Smooth muscle cell of the brain vasculature (primary cell): ENCODE data around the gene WBP1L.
"Not testable (repeated sequence)": the region's sequence is repeated elsewhere in the genome, so short reads cannot be mapped to it uniquely, and the experiment has no call there.

Source experiments
- DNase-seq: peaks from one replicate; pipeline ENCODE4 v3.0.0-alpha.2; 2012; ENCODE audit warnings: low read depth, low spot score

The WBP1L gene

DNA sequence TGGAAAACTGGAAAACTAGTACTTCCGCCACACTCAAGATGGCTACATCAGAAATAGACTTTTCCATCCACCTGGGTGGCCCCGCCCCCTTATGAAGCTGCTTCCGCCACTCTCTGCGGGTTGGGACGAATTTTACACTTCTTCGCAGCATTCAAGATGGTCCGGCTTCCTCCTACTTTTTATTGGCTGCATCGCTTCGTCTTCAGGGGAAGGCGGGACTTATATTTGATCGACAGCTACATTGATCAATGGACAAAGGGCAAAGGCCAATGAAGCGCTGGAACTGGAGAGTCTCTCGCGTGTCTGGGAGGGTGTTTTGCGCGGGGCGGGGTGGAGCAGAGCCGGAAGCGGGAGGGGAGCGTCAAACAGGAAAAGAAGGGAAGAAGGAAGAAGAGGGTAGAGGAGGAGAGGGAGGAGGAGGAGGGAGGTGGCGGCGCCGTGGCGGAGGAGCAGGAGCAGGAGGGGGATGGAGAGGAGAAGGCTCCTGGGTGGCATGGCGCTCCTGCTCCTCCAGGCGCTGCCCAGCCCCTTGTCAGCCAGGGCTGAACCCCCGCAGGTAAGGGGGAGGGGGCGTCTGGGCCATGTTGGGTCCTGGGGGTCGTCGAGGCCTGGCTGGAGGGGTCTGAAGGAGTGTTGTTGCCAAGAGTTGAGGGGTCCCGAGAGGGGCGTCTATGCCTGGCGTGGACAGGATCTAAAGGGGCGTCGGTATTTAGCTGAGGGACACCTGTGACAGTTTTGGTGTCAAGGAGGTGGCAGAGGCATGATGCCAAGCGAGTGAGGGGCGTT, at the start of gene WBP1L:
Gene WBP1L, plus strand, starts transcription at position 361 of the 786 bp plus-strand sequence. Its CDS starts 106 bp downstream, at position 467.
- DNase-seq, result peak; percentile 98

DNA sequence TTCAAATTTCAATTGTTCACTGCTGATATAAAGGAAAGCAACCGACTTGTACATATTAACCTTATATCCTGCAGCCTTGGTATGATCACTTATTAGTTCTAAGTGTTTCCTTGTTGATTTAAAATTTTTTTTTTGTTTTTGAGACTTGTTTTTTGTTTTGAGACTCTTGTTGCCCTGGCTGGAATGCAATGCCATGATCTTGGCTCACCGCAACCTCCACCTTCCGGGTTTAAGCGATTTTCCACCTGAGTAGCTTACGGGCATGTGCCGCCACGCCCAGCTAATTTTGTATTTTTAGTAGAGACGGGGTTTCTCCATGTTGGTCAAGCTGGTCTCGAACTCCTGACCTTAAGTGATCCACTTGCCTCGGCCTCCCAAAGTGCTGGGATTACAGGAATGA, 48.3 kb upstream of the WBP1L start:
- DNase-seq, result not testable (repeated sequence)

DNA sequence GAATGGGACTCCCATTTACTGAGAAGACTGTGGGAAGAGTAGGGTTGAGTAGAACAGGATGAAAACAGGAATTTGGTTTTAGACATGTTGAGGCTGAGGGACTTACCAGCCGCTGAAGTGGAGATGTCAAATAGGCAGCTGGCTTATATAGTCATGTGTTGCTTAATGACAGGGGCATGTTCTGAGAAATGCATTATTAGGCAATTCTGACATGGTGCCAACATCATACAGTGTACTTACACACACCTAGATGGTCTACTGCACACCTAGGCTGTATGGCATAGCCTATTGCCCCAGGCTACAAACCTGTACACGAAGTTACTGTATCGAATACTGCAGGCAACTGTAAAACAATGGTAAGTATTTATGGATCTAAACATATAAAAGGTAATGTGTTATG, 47.0 kb upstream of the WBP1L start:
- DNase-seq, result no peak

DNA sequence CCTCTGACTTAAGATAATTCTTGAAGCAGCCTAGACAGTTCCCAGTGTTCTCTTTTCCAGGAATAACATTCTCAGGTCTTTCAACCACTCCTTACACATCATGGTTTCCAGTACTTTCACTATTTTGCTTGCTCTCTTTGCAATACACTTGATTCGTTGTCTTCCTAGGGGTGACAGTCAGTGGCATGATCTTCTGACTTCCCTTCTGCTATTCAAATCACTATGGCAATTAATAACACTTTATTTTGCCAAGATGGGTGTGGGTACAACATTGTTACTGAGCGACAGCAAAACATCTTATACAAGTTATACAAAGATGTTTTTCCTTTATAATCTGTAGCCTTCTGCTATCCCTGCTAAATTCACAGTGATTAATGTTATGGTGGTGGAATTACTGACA, 44.9 kb upstream of the WBP1L start:
- DNase-seq, result no peak

DNA sequence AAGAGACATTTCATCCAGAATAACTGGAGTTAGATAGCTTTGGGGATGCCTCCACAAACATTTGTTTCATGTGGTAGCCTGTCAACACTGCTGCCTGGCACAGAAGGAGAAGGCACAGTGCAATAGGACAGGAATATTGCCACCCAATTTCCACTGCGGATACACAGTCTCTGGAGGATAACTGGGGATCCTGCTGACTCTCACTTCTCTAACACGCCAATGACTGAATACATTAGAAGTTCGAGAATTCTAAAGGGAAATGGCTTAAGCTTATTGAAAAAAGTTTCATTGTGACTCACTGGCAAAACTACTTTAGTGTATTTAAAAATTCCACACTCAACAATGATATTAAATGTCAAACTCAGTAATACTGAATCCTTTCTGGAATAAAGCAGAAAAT, 42.5 kb upstream of the WBP1L start:
- DNase-seq, result no peak

DNA sequence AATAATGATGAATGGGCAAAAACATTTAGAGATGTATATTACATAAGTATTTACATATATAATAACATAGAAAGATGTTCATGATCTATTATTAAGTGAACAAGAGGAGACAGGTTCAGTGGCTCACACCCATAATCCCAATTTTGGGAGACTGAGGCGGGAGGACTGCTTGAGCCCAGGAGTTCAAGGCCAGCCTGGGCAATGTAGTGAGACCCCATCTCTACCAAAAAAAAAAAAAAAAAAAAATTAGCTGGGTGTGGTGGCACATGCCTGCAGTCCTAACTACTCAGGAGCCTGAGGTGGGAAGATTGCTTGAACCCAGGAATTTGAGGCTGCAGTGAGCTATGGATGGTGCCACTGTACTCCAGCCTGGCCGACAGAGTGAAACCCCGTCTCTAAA, 42.0 kb upstream of the WBP1L start:
- no peak for DNase-seq

DNA sequence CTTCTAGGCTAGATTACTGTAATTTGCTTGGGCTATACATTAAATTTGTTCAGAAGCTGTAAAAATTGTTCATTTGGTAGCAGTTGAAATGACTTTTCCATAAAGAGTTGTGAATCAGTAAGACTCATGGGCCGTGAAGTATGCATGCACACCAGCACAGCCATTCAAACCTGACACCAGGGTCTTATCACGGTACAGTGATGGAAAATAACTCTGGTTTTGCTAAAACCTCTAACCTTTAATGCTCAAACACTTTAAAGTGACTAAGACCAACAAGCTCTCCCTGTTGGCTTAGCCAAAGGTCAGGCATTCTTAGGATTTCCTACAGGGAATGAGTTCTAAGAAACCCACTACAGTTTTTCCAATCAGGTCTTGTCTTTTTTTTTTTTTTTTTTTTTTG, 41.0 kb upstream of the WBP1L start:
- DNase-seq, result no peak

DNA sequence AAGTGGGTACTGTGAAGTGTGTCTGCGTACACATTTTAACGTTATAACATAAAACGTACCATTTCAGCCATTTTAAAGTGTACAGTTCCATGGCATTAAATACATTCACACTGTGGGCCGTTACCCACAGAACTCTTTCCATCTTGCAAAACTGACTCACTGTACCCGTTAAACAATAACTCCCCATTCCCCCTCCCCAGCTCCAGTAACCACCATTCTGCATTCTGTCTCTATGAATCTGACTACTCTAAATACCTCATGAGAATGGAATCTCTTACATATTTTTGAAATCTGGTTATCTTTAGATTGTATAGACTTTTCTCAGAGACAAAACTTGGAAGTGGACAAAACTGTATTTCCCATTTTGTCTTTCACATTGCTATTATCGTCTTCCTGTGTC, 38.8 kb upstream of the WBP1L start:
- no peak for DNase-seq

DNA sequence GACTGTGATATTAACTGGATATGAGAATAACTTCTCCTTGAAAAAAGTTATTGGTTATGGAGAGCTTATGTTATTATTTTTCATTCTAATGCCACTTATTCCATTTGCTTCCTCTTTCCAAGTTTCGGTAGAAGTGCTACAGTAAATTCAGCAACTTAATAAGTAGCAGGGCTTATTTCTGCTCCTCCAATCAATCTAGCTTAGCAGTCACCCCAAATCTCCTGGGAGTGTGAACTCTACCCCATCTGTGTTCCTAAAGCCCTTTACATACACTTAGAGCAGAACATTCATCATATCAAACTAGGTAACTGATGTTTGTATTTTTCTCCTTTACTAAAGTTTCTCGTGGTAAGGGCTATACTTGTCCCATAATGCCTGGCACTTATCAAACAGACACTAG, 38.2 kb upstream of the WBP1L start:
- DNase-seq, result no peak

DNA sequence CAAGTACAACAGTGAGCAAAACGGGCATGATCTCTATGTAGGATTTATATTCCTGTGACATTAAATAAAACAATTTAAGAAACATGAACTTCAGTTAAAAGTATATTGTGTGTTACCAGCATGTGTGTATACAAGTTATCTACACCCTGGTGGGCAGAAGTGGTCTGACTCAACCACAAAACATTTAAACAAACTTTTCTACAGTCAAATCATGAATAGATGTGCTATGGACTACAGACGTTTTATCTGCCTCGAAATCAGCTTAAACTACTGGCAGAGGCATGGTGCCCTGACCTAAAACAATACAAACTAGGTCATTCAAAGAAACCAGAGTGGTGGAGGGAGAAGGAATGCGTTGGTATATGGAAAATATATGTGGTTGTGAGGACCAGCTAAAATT, 33.1 kb upstream of the WBP1L start:
- DNase-seq, result peak; percentile 54

DNA sequence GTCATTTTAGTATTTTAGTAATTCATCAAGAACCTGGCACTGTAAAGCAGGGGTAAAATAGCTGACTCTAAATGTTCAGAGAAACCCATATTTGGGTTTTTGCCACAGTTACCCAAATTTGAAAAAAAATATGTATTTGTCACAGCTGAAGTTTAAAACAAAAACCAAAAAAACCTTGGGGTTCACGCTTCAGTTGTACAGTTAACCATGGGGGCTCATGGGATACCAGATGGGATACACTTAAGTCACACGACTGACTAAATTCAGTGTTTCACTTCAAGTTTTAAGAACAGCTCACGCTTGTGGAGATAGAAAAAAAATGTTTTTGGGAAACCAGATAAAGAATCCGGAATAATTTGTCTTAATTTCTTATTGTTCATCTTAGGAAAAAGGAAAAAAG, 31.7 kb upstream of the WBP1L start:
- no peak for DNase-seq

DNA sequence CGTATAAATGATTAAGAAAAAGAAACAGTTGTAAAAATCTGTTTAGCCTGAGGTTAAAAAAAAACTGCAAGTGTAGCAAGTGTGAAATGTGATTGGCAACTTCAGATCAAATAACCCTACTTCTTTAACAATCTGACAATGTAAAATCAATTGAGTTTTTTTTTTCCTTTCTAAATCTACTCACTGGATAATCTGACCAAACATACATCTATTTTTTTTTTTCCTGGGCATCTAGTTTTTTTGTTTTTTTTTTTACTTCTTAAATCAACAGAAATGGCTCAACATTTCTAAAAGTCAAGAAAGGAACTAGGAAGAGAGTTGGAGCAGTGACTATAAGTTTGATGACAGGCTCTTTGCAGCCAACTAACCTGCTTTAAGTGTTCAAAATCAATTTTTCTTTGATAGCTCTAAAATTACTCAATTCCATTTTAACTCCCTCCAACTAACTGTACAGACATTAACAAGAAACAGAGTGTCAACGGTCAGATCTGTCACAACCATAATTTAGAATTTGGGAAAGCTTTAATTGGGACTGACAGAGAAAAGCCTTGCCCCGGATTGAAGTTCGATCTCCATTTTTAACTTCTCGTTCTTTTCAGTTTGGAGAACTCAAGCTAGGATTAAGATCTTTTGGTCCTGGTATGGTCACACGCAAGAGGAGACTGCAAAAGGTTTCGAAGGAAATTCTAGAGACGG, 30.8 kb upstream of the WBP1L start:
- no peak for DNase-seq

DNA sequence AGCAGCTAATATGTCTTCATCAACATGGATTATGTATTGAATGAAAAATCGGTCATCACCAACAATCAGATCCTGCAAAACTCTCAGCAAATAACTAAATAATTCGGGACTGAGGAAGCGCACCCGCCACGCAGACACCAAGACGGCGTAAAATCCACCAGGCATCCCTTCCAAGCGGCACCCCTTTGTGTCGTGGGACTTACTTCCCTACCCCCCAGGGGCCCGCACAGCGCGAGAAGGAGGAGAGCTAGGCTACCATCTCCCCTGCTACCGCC, 30.3 kb upstream of the WBP1L start:
- peak; percentile 7 for DNase-seq

DNA sequence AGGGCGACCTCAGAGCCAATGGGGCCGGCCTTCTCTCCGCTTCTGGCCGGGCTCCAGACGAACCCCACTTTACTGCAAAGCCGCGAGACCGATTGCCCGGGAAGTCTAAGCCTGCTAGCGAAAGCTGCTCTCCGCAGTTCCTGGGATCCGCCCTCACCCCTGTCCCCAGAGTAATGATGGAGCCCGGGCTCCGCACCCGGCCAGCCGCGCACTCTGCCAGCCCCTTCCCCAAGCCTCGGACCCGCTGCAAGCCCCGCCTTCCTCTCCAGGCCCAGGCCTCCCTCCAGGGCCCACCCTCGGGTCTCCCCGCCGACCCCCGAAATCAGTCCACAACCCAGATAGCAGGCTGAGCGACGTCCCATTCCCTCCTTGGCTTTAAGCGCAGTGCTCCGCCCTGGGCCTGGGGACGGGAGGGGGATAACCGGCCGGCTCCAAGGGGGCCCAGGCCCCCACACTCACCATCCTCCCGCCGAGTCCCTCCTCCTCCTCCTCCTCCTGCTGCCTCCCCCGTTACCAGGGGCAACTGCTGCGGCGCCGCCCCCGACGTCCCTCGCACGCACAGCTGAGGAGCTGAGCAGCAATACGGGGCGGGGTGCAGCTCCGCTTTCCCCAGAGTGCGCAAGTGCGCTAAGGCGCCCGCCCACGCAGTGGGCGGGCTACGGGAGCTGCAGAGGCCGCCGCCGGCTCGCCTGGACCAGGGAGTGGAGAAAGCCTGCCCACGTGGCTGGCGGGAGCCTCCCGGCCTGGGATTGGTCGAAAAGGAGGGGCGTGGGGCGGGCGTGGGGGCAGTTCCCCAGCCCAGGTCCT, 29.7 kb upstream of the WBP1L start, which contains the start of gene ARL3:
Gene ARL3, minus strand, starts transcription at position 584 of the 807 bp plus-strand sequence. Its CDS starts 122 bp downstream, at position 462.
- DNase-seq, result peak; percentile 95

DNA sequence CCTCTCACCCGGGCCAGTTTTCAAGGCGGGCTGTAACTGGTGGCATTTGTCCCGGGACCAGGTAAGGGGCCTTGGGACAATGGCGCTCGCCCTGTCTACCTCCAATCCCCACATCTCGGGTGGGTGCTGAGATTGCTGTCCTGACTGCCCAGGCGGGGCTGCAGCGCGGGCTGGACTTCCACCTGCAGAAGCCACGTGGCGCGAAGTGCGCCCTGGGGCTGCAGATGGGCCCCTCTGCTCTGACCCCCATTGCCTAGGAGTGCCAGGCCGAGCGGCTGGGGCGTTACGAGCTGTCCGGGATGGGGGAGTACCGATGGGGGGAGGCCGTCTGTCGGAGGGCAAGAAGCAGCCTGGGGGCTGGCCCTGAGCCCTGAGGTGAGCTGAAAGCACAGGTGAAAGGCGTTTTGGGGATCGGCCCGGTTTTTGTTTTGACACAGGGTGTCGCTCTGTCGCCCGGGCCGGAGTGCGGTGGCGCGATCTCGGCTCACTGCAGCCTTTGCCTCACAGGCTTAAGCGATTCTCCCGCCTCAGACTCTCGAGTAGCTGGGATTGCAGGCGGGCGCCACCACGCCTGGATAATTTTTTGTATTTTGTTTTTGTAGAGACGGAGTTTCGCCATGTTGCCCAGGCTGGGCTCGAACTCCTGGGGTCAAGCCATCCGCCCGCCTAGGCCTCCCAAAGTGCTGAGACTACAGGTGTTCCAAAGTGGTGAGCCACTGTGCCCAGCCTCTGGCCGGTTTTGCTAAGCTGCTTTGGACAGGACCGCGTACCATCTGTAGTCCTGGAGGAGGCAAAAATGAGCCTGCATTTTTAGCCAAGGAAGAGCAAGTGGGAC, 28.9 kb upstream of the WBP1L start, which contains the start of gene SFXN2:
Gene SFXN2, plus strand, starts transcription at position 16 of the 835 bp plus-strand sequence. CDS start 12,001 bp downstream, outside the sequence.
- no peak for DNase-seq

DNA sequence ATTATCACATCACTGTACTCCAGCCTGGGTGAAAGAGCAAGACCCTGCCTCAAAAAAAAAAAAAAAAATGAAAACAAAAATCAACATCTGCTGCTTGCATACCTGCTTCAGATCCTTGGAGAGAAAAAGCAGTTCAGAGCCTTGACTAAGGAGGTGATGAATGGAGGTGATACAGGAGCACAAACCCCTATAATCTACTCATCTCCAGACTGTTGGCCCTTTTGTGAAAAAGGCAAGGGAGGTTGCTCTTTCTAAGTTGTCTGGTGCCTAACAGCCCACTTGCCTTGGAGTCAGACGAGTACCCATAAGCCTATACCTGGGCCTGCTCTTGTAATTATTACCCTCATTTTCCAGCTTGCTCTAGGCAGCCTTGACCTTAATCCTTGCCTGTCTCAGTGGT, 27.9 kb upstream of the WBP1L start:
- DNase-seq, result no peak

DNA sequence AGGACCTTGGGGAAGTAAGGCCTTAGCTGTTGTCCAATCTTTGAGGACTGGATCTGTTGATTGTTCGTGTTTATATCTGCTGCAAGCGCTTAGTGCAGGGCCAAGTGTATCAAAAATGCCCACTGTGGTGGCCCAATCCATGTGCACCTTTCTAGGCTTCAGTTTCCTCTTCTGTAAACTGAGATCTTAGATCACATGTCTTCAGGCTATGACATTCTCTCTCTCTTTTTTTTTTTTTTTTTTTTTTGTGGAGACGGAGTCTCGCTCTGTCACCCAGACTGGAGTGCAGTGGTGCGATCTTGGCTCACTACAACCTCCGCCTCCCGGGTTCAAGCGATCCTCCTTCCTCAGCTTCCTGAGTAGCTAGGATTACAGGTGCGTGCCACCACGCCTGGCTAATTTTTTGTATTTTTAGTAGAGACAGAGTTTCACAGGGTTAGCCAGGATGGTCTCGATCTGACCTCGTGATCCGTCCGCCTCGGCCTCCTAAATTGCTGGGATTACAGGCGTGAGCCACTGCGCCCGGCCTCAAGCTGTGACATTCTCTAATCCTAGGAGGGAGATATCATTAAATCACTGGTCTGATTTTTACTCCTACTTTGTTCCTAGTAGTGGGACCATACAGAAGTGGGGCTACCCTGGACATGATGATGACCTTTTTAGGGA, 26.7 kb upstream of the WBP1L start:
- DNase-seq, result not testable (repeated sequence)

DNA sequence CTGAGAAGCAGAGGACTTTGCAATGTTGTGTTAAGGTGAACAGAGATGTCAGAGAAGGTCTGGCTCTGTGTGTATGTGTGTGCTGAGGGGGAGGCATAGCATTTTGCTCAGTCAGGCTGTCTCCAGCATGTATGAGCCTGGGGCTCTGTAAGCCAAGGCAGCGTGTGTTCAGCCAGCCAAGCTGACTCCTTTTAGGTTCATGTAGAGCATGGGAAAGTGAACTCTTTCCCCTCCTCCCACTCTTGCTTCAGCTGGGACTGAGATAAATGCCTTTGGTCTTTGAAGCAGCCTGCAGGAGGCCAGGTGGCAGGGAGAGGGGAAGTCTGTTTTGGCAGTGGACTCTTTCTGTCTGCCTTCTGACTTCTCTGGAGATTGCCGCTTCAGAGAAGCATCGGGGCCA, 25.5 kb upstream of the WBP1L start:
- DNase-seq, result peak; percentile 26

DNA sequence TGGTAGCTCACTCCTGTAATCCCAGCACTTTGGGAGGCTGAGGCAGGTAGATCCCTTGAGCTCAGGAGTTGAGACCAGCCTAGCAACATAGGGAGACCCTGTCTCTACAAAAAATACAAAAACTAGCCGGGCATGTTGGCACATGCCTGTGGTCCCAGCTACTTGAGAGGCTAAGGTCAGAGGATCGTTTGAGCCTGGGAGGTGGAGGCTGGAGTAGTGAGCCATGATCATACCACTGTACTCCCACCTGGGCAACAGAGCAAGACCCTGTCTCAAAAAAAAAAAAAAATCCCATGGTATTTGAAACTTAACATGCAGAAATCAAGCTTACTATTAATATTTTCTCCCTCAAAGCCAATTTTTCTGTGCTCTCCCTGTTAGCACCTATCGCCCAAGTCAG, 23.4 kb upstream of the WBP1L start:
- DNase-seq, result no peak

DNA sequence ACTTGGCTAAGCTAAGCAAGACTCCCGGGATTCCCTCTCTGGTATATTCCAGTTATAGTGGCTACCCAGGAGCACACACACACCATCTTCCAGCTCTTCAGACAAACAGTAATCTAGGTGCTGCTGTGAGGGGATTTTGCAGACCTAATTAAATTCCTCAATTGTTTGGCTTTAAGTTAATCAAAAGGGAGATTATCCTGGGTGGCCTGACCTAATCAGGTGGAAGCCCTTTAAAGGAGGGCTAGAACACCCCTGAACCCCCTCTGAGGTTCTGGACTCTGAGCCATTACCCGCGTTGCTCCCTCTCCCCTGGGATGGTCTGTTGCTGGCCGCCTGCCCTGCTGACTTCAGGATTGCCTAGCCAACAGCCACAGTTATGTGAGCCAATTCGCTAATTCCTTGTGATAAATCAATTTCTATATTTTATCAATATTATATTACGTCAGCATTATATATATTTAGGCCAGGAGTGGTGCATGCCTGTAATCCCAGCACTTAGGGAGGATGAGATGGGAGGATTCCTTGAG, 22.9 kb upstream of the WBP1L start:
- DNase-seq, result no peak

DNA sequence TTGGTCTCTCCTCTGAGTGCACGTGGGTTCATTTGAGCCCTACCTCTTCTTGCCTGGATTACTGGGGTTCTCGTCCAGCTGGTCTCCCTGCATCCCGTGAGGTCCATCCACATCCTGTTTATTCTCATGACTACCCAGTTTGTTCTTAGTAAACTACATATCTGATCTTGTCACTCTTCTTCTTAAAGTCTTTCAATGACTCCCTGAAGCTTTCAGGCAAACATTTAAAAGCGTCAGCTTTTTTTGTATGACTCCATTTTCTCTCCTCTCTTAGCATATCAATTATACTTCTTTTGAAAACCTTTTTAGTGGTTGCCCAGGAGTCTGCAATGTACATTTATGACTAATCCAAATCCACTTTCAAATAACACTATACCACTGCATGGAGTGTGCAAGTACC, 21.8 kb upstream of the WBP1L start:
- DNase-seq, result no peak
